DND-41 (cell line): Measurements from ENCODE around the gene KLHDC8A.

Experiments used
- CTCF ChIP-seq: IDR thresholded peaks from 2 replicates; pipeline ENCODE4 v1.5.1; 2012; ENCODE audit warnings: borderline replicate concordance, low read length, moderate library complexity, mild to moderate bottlenecking; ENCODE audit not compliant: poor library complexity, severe bottlenecking; ENCODE audit errors: extremely low read depth
- EZH2 ChIP-seq: IDR thresholded peaks from 3 replicates; pipeline ENCODE4 v1.6.1; 2012; ENCODE audit warnings: borderline replicate concordance, low read depth, mild to moderate bottlenecking, moderate library complexity, low read length, inconsistent platforms; ENCODE audit not compliant: severe bottlenecking

DNA sequence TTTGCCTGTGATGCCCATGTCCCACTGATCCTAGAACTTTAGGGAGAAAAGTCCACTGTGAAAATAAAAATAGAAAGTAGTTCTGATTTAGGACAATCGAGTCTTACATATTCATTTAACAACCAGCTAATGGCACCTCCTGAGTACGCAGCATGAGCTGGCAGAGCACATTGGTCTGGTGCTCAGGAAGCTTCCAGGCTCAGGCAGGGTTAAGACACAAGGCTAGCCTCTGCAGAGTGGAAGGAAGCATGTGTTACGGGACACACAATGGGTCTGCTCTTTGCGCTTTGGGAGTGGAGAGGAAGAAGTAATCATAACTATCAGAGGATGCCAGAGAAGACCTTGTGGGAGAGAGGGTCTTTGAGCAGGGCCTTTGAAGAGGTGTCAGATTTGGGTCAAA, 4.2 kb upstream of the KLHDC8A start:
- TF ChIP-seq EZH2 (no peak), CTCF (no peak)
